ENCODE results near the gene PELI2. TPM values are rescaled to one million over a fixed set of nuclear protein-coding genes. Genes with fewer than 3 reads are reported as not detected.

The PELI2 gene
- 14.1 and 20.3 TPM in 2 replicates for total RNA-seq

GRCh38 chr14:56117765-56118610, at the start of gene PELI2:
Gene PELI2, plus strand, starts transcription at chr14:56118411. Its CDS starts 250 bp downstream, at chr14:56118661.
- H3K9me3 ChIP-seq (ENCODE audit: low read depth, low read length), result no peaks in the 10 kb centered on the region
- peak within 1 kb of the TSS; percentile 93 for H3K4me2 ChIP-seq (ENCODE audit: insufficient read depth, low read length)
- H3K4me3 ChIP-seq (ENCODE audit: insufficient read depth, low read length), result peak within 1 kb of the TSS; percentile 83
- H3K79me2 ChIP-seq (ENCODE audit: insufficient read depth, low read length), result peaks cover 8% of the 10 kb centered on the region
- H3K27me3 ChIP-seq (ENCODE audit: insufficient read depth, low read length), result peaks cover 3% of the 10 kb centered on the region
- peak within 1 kb of the TSS; percentile 94 for H2AFZ ChIP-seq (ENCODE audit: low read length)
- peak; percentile 95 for DNase-seq (ENCODE audit: insufficient read length, low spot score, missing footprints)
- H3K36me3 ChIP-seq (ENCODE audit: insufficient read depth, low read length), result no peaks in the 10 kb centered on the region
- TF ChIP-seq CTCF (IDR thresholded peaks at IDR 0.05; ENCODE audit: extremely low read depth, low read depth, low read length), result peak; percentile 4
- H3K27ac ChIP-seq (ENCODE audit: low read depth, low read length), result peak within 1 kb of the TSS; percentile 41
- peaks cover 13% of the 10 kb centered on the region for H3K4me1 ChIP-seq (ENCODE audit: insufficient read depth, low read length)
- H4K20me1 ChIP-seq (ENCODE audit: insufficient read depth, low read length), result no peaks in the 10 kb centered on the region

- Histone ChIP-seq H3K4me3 (ENCODE audit: insufficient read depth, low read length) (no peak overlapping the region), H4K20me1 (ENCODE audit: insufficient read depth, low read length) (no peaks in the 10 kb centered on the region), H3K27me3 (ENCODE audit: insufficient read depth, low read length) (peaks cover 13% of the 10 kb centered on the region), H3K4me1 (ENCODE audit: insufficient read depth, low read length) (no peaks in the 10 kb centered on the region), H3K9me3 (ENCODE audit: low read depth, low read length) (no peaks in the 10 kb centered on the region), H3K27ac (ENCODE audit: low read depth, low read length) (no peak overlapping the region), H3K36me3 (ENCODE audit: insufficient read depth, low read length) (no peaks in the 10 kb centered on the region), H3K79me2 (ENCODE audit: insufficient read depth, low read length) (no peaks in the 10 kb centered on the region), H2AFZ (ENCODE audit: low read length) (no peak overlapping the region), H3K4me2 (ENCODE audit: insufficient read depth, low read length) (no peak overlapping the region)
- no peak for DNase-seq (ENCODE audit: insufficient read length, low spot score, missing footprints)
- no peak for TF ChIP-seq CTCF (IDR thresholded peaks at IDR 0.05; ENCODE audit: extremely low read depth, low read depth, low read length)
Measured at GRCh38 chr14:56073799-56074198, 44.4 kb upstream of the PELI2 start.

- peaks cover 13% of the 10 kb centered on the region for H3K27me3 ChIP-seq (ENCODE audit: insufficient read depth, low read length)
- no peak for TF ChIP-seq CTCF (IDR thresholded peaks at IDR 0.05; ENCODE audit: extremely low read depth, low read depth, low read length)
- no peaks in the 10 kb centered on the region for H4K20me1 ChIP-seq (ENCODE audit: insufficient read depth, low read length)
- H3K4me3 ChIP-seq (ENCODE audit: insufficient read depth, low read length), result no peak overlapping the region
- no peaks in the 10 kb centered on the region for H3K4me1 ChIP-seq (ENCODE audit: insufficient read depth, low read length)
- no peaks in the 10 kb centered on the region for H3K79me2 ChIP-seq (ENCODE audit: insufficient read depth, low read length)
- H3K9me3 ChIP-seq (ENCODE audit: low read depth, low read length), result no peaks in the 10 kb centered on the region
- no peak for DNase-seq (ENCODE audit: insufficient read length, low spot score, missing footprints)
- H3K4me2 ChIP-seq (ENCODE audit: insufficient read depth, low read length), result no peak overlapping the region
- H2AFZ ChIP-seq (ENCODE audit: low read length), result no peak overlapping the region
- H3K36me3 ChIP-seq (ENCODE audit: insufficient read depth, low read length), result no peaks in the 10 kb centered on the region
- H3K27ac ChIP-seq (ENCODE audit: low read depth, low read length), result no peak overlapping the region
Measured at GRCh38 chr14:56075301-56075700, 42.9 kb upstream of the PELI2 start.

GRCh38 chr14:56081139-56081538, 37.1 kb upstream of the PELI2 start:
- no peak overlapping the region for H3K4me3 ChIP-seq (ENCODE audit: insufficient read depth, low read length)
- no peaks in the 10 kb centered on the region for H4K20me1 ChIP-seq (ENCODE audit: insufficient read depth, low read length)
- no peak for TF ChIP-seq CTCF (IDR thresholded peaks at IDR 0.05; ENCODE audit: extremely low read depth, low read depth, low read length)
- H3K9me3 ChIP-seq (ENCODE audit: low read depth, low read length), result no peaks in the 10 kb centered on the region
- H3K27me3 ChIP-seq (ENCODE audit: insufficient read depth, low read length), result peaks cover 29% of the 10 kb centered on the region
- H3K79me2 ChIP-seq (ENCODE audit: insufficient read depth, low read length), result no peaks in the 10 kb centered on the region
- H3K4me1 ChIP-seq (ENCODE audit: insufficient read depth, low read length), result no peaks in the 10 kb centered on the region
- no peak overlapping the region for H3K27ac ChIP-seq (ENCODE audit: low read depth, low read length)
- H3K36me3 ChIP-seq (ENCODE audit: insufficient read depth, low read length), result no peaks in the 10 kb centered on the region
- no peak overlapping the region for H3K4me2 ChIP-seq (ENCODE audit: insufficient read depth, low read length)
- no peak overlapping the region for H2AFZ ChIP-seq (ENCODE audit: low read length)
- no peak for DNase-seq (ENCODE audit: insufficient read length, low spot score, missing footprints)

Data from osteoblast (primary cell).